Right lobe of liver (tissue), 6 donors: Measurements from ENCODE around the gene PRKAA1. TPM values are rescaled to one million over a fixed set of nuclear protein-coding genes. Genes with fewer than 3 reads are reported as not detected.
"Not testable (repeated sequence)": the region's sequence is repeated elsewhere in the genome, so short reads cannot be mapped to it uniquely, and the experiment has no call there.

Experiments
- ATAC-seq, 4 donors: fragments of 200-7000 bp; cut with Tn5 transposase; one replicate each; pipeline ENCODE4 v1.9.1; 2020; ENCODE audit warnings: mild to moderate bottlenecking in 4 of 4, moderate library complexity in 4 of 4
- DNase-seq, 3 donors: peaks; one replicate each; pipeline ENCODE4 v3.0.0-alpha.2; 2020
- H3K27ac ChIP-seq, 3 donors: fragments of 200-600 bp; one replicate each; pipeline ENCODE4 v1.8.0; 2022
- H3K27me3 ChIP-seq, 2 donors: fragments of 200-600 bp; one replicate each; pipeline ENCODE4 v1.8.0; 2022
- H3K36me3 ChIP-seq, 4 donors: fragments of 200-600 bp; sonication (generic) in 1 of 4; one replicate each; pipeline versions ENCODE4 v1.5.1 to v1.8.0; 2017 to 2022; ENCODE audit warnings: control low read depth in 1 of 4
- H3K4me1 ChIP-seq, 4 donors: fragments of 200-600 bp; sonication (generic) in 1 of 4; one replicate each; pipeline versions ENCODE4 v1.5.1 to v1.8.0; 2017 to 2022; ENCODE audit warnings: control low read depth in 1 of 4
- H3K4me3 ChIP-seq, 3 donors: fragments of 200-600 bp; one replicate each; pipeline ENCODE4 v1.8.0; 2022
- H3K9me3 ChIP-seq, 4 donors: fragments of 200-600 bp; sonication (generic) in 1 of 4; one replicate each; pipeline versions ENCODE4 v1.5.1 to v1.8.0; 2017 to 2022; ENCODE audit warnings: control low read depth in 1 of 4
- POLR2A ChIP-seq: fragments of 450-650 bp; IDR thresholded peaks from one replicate; pipeline ENCODE4 v1.6.1; 2017; ENCODE audit warnings: antibody characterized with exemption, mild to moderate bottlenecking
- WGBS: methylation state at CpG from one replicate; pipeline ENCODE4 v1.1.6; 2018; ENCODE audit warnings: low coverage, low lambda C conversion rate; ENCODE audit not compliant: insufficient coverage; ENCODE audit errors: missing lambda C conversion rate; 5-methylcytosine and 5-hydroxymethylcytosine counted together
- intact Hi-C, 2 donors: fragments of 100-400 bp; cut with DNase I; formaldehyde crosslinking; loops; one replicate each; pipeline versions ENCODE4 v1.11.2 to v1.14.1; 2022
- total RNA-seq, 6 experiments: library from RNA; depleted of rRNA in 2 of 6; stranded (reverse); fragments of >200 nt in 2 of 6; fragmentation: NEBNext Ultra II Directional in 3 of 6; extraction: Animal tissue kit (Norgen Biotek cat#: 25700) in 3 of 6; gene quantifications; one replicate each; pipeline versions ENCODE4 v1.1.0 to v1.2.4, GENCODE V29; 2016 to 2023
- TF ChIP-seq, protein P1 (sequence below), 4 donors: fragments of 200-600 bp in 3 of 4; fragments of 450-650 bp in 1 of 4; IDR thresholded peaks; one replicate each; pipeline versions ENCODE4 v1.5.1 to v1.8.0; 2016 to 2022; ENCODE audit warnings: antibody characterized with exemption in 4 of 4, mild to moderate bottlenecking in 2 of 4
- donor health status: DM: no; HTN: yes; CAD: no.
- donor health status: DM: no; HTN: no; CAD: no.
- donor health status: DM: no; HTN: no; CAD: no.
- donor health status: DM: no; HTN: yes; CAD: no.
- donor health status: DM: no; HTN: yes; CAD: no.

The PRKAA1 gene
- total RNA-seq, 6 experiments from 2014 or later: 36.7 to 82.4 (median 69.9) TPM

DNA sequence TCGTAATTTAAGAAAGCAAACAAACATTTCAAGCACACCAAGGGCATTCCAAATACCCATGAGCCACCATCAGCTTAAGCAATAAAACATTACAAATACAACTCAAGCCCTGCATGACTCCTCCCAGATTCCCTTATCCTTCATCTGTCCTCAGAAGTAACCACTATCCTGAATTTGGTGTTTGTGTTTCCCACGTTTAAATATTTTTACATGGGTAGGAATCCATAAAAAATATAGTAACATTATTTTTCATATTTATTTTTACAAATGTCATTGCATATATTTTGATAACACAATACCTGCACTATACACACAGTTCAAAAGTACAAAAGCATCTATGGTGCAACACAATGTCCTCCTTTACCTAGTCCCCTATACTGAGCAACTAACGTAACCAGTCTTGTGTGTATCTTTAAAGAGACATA, 6.4 kb downstream of the PRKAA1 start:
- H3K27me3 ChIP-seq: no peaks in the 10 kb centered on the region
- DNase-seq (no peak), ATAC-seq (peak; percentile 48 to 72 (median 54))
- peak overlapping the region in 1 of 3 donors; percentile 5 for H3K4me3 ChIP-seq
- WGBS: 13% methylated on average over 3 of the region's 3 CpGs
- no peaks in the 10 kb centered on the region for H3K9me3 ChIP-seq
- H3K36me3 ChIP-seq: no peaks in the 10 kb centered on the region
- H3K4me1 ChIP-seq: peaks cover 0 to 44% (median 12%) of the 10 kb centered on the region in 4 donors
- TF ChIP-seq, protein P1, sequence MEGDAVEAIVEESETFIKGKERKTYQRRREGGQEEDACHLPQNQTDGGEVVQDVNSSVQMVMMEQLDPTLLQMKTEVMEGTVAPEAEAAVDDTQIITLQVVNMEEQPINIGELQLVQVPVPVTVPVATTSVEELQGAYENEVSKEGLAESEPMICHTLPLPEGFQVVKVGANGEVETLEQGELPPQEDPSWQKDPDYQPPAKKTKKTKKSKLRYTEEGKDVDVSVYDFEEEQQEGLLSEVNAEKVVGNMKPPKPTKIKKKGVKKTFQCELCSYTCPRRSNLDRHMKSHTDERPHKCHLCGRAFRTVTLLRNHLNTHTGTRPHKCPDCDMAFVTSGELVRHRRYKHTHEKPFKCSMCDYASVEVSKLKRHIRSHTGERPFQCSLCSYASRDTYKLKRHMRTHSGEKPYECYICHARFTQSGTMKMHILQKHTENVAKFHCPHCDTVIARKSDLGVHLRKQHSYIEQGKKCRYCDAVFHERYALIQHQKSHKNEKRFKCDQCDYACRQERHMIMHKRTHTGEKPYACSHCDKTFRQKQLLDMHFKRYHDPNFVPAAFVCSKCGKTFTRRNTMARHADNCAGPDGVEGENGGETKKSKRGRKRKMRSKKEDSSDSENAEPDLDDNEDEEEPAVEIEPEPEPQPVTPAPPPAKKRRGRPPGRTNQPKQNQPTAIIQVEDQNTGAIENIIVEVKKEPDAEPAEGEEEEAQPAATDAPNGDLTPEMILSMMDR (IDR thresholded peaks at IDR 0.05): no peak
- no peak for TF ChIP-seq POLR2A
- peak overlapping the region; percentile 44 to 48 (median 45) for H3K27ac ChIP-seq
- intact Hi-C loops: no loop called here

GRCh38 chr5:40790947-40791593, 7.1 kb downstream of the PRKAA1 start:
- no peaks in the 10 kb centered on the region for H3K36me3 ChIP-seq
- H3K4me1 ChIP-seq: peaks cover 0 to 38% (median 11%) of the 10 kb centered on the region in 4 donors
- H3K27me3 ChIP-seq: no peaks in the 10 kb centered on the region
- 22% methylated on average over 3 of the region's 3 CpGs for WGBS
- intact Hi-C loops: no loop called here
- TF ChIP-seq POLR2A: no peak
- TF ChIP-seq, protein P1 (IDR thresholded peaks at IDR 0.05): no peak
- H3K27ac ChIP-seq: peak overlapping the region; percentile 44 to 48 (median 45)
- H3K9me3 ChIP-seq: no peaks in the 10 kb centered on the region
- DNase-seq (no peak), ATAC-seq (peak; percentile 84 to 92 (median 88))
- H3K4me3 ChIP-seq: peak overlapping the region in 1 of 3 donors; percentile 5

- H3K4me1 ChIP-seq: peaks cover 0 to 44% (median 10%) of the 10 kb centered on the region in 4 donors
- H3K27me3 ChIP-seq, intact Hi-C loops, DNase-seq, H3K9me3 ChIP-seq, H3K27ac ChIP-seq, ATAC-seq, H3K4me3 ChIP-seq, H3K36me3 ChIP-seq: not testable (repeated sequence)
- WGBS: 100% methylated on average over 5 of the region's 5 CpGs
These were observed 9.2 kb downstream of the PRKAA1 start for GRCh38 chr5:40788941-40789340.

GRCh38 chr5:40787986-40788385, 10.2 kb downstream of the PRKAA1 start:
- intact Hi-C loops: no loop called here
- Histone ChIP-seq H3K27ac (no peak overlapping the region), H3K4me1 (peaks cover 0 to 53% (median 14%) of the 10 kb centered on the region in 4 donors), H3K4me3 (no peak overlapping the region), H3K9me3 (no peaks in the 10 kb centered on the region), H3K36me3 (no peaks in the 10 kb centered on the region), H3K27me3 (no peaks in the 10 kb centered on the region)
- ATAC-seq (no peak), DNase-seq (no peak)
- WGBS: 100% methylated on average over 1 of the region's 1 CpG
- TF ChIP-seq, protein P1 (IDR thresholded peaks at IDR 0.05): no peak
- TF ChIP-seq POLR2A: no peak

- H3K9me3 ChIP-seq, intact Hi-C loops, DNase-seq, ATAC-seq, H3K27ac ChIP-seq, H3K27me3 ChIP-seq, H3K4me3 ChIP-seq, H3K36me3 ChIP-seq: not testable (repeated sequence)
- H3K4me1 ChIP-seq: peaks cover 0 to 62% (median 15%) of the 10 kb centered on the region in 4 donors
- WGBS: 100% methylated on average over 2 of the region's 3 CpGs
These were observed 11.5 kb downstream of the PRKAA1 start for GRCh38 chr5:40786664-40787063.
